Spleen (tissue), 7 donors: ENCODE data around the gene ZC3H13.

Source experiments
- CTCF ChIP-seq, 11 experiments: fragments of 200-600 bp in 7 of 11; fragments of 450-650 bp in 4 of 11; sonication (generic) in 4 of 11; IDR thresholded peaks in 8 of 11; conservative IDR thresholded peaks in 3 of 11; 1 replicate in 7 of 11; 2 replicates in 4 of 11; pipeline versions ENCODE4 v1.4.0 to v1.8.0; 2016 to 2021; ENCODE audit warnings: antibody characterized with exemption in 11 of 11, inconsistent platforms in 4 of 11, mild to moderate bottlenecking in 1 of 11
- POLR2A ChIP-seq, 3 donors: fragments of 450-650 bp; IDR thresholded peaks; one replicate each; pipeline ENCODE4 v1.5.1; 2017; ENCODE audit warnings: antibody characterized with exemption in 3 of 3, mild to moderate bottlenecking in 1 of 3
- donor health status: DM: no; HTN: no; CAD: no; lungs with moderate emphysema.
- donor health status: DM: no; HTN: no; CAD: no.
- donor health status: DM: no; HTN: no; CAD: no.

- TF ChIP-seq CTCF (IDR thresholded peaks at IDR 0.05 in 8 of 11, conservative IDR thresholded peaks at IDR 0.05 in 3 of 11) (no peak), POLR2A (IDR thresholded peaks at IDR 0.05) (no peak)
Observed at GRCh38 chr13:46045424-46045823, 7.1 kb downstream of the ZC3H13 start.
